Kidney glomerular epithelial cell (primary cell): ENCODE results near the gene KRTAP10-12.

Experiments used
- DNase-seq: peaks from one replicate; lab custom pipeline; 2025; lab: John Stamatoyannopoulos, UW

KRTAP10-12 gene

DNA sequence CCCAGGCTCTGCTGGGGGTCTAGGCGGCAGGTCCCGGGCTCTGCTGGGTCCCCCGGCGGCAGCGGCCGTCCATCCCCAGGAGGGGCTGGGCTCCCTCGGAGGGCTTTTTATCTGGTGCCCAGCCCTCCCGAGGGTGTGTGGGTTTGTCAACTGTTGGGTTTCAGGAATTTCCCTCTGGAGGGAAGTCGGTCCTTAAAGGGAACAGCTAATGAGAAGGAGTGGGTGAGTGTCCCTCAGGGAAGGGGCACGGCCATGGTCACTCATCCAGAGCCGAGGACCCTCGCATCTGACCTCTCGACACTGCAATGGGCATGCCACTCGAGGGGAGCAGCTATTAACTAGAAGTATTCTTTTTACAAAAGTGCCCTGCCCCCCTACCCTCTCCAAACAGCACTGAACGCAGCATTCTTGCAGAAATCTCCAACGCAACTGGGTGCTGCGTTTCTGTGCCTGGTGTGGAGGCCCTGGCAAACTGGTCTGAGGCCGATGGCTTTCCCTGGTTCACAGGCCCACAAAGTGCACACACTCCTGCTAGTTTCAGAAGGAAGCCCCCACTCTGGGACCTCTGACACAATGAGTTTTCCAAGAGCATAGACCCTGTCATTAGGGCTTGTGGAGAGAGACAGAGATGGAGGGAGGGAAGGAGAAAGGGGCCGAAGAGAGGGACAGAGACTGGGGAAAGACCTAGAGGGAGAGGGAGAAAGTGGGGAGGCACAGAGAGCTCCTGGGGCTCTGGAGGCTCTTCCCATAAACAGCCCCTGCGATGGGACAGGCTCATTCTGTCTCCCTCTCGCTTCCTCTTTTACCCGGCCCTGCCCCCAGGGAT, 15.4 kb downstream of the KRTAP10-12 start:
- no peak for DNase-seq

DNA sequence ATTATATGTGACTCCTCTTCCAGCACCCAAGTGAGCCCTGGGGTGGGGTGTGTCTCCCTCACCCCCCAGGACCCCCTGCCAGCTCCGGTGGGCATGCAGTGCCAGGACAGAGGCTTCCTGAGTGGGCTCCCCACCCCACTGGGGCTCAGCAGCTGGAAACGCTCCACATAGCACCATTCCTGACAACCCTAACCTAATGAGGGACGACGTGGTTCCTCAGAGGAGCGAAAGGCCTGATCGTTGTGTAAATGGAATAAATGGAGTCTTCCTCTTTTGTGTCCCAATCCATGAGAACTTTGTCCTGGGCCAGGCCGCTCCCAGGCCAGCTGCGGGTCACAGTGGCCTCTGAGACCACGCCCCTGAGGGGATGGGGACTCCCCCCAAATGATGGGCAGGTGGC, 16.2 kb downstream of the KRTAP10-12 start:
- DNase-seq, result no peak

DNA sequence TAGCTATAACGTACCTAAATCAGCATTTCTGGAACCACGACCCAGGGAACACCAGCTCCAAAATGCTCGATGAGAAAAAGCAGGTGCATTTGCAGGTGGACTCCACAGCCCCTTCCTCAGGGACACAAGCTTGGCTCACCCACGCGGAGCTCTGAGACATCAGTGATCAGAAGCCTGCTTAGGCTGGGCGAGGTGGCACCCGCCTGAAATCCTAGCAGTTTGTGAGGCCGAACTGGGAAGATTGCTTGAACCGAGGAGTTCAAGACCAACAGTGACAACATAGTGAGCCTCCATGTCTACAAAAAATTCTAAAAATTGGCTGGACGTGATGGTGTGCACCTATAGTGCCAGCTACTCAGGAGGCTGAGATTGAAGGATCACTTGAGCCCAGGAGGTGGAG, 16.9 kb downstream of the KRTAP10-12 start:
- DNase-seq, result no peak

DNA sequence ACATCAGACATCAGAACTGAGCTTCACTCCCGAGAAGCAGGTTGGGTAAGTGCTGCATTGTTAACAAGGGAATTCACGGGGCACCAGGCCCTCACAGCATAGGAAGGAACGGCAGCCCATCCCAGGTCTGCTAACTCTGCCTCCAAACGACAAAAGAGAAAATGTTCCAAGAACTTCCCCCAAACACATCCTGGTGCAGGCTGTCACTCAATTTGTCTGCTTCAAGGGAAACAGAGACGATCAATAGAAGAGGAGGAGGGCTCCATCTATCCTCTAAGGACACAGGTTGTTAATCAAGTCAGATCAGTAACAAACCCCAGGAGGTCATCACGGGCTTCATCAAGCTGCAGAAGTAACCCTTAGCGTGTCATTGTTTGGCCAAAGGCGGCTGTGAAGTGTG, 17.9 kb downstream of the KRTAP10-12 start:
- no peak for DNase-seq

DNA sequence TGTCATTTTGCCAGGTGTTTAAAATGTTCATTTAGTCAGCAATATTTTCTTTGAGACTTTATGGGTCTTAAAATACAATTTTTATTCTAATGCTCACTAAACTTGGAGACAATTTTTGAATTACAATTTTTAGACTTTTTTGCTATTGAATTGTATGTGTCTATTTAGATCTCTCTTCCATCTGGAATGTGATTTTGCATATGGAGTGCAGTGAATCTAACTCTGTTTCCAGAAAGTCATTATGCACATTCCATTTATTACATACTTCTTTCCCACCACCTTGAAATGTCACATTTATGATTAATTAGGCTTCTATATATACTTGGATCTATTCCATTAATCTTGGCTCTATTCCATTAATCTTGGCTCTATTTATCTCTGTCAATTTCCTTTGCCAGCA, 20.0 kb downstream of the KRTAP10-12 start:
- no peak for DNase-seq

DNA sequence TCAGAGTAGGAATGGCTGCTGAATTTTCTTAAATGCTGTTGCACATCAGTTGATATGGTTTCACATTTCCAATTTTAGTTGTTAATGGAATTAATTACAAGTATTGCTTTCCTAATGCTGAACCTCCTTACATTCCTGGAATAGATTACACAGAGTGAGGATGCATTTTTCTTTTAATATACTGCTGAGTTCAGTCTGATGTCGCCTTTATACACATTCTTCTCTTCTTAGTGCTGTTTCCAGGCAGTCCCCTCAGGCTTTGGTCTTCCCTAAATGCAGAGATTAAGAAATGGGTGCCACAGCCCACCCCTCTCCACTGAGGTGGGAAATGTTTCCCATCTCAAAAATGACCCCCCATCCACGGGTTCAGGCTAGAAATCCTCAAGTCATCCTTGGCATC, 21.1 kb downstream of the KRTAP10-12 start:
- no peak for DNase-seq

DNA sequence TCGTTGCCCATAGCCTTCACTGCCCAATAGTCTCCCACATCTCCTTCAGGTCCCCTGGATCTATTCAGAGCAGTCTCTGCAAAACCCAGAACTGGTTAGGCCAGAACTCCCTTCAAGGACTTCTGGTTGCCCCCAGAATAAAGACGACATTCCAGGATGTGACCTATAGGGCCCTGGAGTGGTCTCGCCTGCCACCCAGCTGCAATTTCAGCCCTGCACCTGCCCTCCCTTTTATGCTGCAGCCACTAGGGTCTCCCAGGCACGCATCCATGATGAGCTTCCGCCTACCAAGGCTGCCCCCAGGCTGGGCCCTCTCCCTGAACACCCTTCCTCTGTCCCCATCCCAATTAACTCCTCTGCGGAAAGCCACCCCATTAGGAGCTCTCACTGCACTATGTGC, 21.6 kb downstream of the KRTAP10-12 start:
- DNase-seq, result no peak

DNA sequence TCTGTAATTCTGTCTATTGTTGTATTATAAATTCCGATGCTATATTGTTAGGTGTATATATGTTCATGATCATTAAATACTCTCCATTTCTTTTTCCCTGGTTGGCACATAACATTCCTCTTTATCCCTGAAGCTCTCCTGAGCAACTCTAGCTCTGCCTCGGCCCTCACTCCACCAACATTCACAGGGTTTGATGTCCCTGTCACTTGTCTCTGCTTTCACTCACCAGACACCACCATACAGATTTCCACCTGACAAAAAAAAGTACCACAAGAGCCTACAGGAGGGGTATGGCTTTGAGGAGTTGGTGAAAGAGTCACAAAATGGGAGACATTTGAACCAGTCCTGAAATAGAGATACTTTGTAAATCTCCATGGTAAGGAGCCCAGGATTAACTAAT, 23.2 kb downstream of the KRTAP10-12 start:
- DNase-seq, result no peak

DNA sequence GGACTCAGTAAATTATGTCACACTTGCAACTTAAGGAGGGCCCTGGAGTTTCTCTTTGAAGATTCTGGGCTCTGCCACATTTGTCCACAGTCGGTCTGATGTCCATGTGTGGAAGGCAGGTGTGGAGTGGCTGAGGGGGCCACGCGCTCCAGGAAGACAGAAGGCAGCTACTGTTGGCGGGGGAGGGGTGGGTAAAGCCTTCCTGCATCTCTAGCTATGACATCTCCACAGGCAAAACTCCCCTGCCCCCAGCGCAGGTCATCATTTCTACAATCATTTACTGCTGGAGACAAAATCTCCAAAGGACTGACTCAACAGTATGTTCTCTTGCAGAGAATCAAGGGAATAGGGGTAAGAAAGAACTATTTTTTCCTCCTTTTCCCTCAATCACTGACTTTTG, 25.8 kb downstream of the KRTAP10-12 start:
- DNase-seq, result no peak

DNA sequence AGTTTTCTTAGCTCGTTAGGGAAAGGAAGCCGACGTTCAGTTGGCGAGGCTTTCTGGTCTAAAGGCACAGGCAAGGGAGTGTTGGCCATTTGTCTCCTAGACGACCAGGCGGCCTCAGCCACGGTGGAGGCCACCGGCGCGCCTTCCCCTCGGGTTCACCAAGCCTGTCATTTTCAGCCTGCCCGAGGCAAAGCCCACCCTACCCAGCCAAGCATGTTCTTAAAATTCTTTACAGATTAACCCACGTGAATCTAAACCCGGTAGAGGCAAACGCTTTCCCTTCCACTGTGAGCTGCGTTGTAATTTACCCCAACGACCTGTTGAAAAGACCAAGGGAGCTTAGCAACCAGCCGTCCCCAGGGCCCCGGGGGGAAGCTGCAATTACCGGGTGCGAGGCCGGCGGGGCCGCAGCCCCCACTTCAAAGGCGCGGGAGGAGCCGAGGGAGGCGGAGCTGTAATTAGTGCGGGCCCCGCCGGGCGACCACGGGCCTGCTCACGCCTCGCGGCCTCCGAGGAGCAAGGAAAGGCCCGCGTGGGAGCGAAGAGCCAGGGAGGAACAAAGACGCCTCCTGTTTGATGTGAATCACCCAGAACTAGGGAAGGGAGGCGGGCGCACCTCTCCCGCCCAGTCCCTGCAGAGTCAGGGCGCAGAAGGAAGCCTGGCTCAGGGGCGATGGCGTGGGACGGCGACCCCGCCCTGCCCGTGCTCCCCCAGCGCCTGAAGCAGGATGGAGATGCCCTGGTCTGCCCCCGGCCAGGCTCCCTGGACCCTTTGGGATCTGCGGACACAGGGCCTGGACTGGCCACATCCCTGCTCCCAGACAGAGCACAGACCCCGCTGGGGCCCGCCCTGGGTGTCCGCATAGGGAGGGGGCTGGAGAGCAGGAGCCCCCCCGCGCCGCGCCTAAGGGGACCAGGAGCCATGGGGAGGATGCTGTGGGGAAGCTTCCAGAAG, 26.5 kb downstream of the KRTAP10-12 start:
- DNase-seq, result no peak

DNA sequence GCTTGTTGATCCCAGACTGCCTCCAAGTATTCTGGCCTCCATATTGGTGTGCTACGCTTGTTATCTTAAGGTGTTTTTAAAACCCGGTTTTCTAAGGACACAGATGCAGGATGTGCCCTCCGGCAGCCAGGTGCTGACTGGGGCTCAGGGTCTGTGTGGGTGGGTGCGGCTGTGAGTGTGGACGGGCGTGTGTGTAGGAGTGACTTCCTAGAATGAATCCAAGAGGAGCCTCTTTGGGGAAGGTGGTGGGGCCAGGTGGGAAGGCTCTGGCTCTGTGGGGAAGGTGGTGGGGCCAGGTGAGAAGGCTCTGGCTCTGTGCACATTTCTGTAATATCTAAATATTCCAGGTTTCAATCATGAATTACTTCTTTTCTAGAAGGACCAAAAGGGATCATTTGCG, 27.2 kb downstream of the KRTAP10-12 start:
- DNase-seq, result no peak

DNA sequence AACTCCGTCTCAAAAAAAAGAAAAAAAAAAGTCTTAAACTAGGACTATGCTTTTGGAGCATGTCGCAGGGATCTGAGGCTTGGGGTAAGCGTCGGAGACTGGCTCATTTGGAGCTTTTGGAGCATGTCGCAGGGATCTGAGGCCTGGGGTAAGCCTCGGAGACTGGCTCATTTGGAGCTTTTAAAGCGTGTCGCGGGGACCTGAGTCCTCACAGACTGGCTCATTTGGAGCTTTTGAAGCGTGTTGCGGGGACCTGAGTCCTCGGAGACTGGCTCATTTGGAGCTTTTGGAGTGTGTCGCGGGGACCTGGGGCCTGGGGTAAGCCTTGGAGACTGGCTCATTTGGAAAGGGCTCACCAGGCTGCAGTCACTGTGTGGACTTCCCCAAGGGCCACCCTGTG, 28.0 kb downstream of the KRTAP10-12 start:
- DNase-seq, result no peak

DNA sequence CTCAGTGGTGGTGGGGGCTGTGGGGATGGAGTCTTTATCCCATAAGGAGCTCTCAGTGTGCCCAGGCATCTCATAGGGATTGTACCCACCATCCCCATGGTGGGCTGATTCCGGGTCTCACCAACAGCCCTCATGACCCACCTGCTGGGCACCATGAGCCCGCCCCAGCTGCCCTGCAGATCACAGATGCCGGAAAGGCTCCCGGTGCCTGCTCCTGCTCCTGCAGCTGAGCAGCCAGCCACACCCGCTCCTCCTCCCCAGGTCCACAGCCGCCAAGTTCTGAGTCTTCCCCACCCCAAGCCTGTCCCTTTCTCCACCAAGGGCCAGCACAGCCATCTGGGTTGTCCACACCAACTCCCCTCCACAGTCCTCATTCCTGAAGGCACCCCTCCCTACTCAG, 29.9 kb downstream of the KRTAP10-12 start:
- DNase-seq, result no peak

DNA sequence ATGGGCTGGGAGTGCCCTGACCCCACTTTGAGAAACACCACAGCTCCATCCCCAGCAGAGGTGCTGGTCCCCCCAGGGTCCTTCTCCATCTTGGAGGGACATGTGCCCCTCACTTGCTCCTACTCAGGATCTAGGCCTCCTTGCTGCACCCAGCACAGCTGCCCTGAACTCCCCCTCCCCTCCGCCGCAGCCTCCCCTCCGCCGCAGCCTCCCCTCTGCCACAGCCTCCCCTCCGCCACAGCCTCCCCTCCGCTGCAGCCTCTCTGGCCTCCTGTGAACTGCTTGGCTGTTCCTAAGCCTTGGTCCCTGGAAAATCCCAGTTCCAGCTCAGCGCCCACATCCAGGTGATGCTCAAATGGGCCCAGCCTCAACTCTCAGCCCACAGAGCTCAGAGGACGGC, 30.3 kb downstream of the KRTAP10-12 start:
- no peak for DNase-seq

DNA sequence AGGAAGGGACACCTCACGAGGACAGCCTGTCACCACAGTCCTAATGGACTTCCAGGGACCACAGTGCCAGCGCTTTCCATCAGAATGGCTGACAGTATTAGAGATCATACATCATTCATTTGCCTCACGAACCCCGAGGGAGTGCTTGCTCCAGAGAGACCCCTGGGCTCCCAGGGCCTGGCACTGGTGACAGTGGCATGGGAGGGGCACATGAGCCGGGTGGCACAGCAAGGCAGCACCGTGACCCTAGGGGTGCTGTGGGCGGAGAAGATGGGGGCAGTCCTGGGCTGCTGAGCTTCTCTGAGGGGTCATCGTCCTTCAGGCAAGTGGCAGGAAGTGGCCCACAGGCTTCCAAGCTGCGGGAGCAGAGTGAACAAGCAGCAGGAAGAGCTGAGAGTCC, 30.8 kb downstream of the KRTAP10-12 start:
- DNase-seq, result no peak

DNA sequence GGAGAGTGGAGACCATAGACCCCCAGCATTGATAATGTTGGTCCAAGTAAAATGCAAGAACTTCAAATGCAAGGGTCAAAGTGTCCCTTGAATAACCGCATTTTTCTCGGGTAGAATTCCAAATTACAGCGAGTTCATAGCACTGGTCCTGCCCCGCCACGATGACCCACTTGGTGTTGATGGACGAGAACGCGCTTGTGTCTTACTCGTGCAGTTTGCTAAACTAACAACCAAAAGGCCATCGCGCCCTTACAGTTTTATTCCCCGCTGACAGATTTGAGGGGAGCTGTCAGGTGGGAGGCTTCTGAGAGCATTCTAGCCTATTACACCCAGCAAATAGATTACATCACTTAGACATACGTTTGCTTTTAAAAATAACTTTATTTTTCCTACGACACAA, 31.7 kb downstream of the KRTAP10-12 start:
- DNase-seq, result no peak

DNA sequence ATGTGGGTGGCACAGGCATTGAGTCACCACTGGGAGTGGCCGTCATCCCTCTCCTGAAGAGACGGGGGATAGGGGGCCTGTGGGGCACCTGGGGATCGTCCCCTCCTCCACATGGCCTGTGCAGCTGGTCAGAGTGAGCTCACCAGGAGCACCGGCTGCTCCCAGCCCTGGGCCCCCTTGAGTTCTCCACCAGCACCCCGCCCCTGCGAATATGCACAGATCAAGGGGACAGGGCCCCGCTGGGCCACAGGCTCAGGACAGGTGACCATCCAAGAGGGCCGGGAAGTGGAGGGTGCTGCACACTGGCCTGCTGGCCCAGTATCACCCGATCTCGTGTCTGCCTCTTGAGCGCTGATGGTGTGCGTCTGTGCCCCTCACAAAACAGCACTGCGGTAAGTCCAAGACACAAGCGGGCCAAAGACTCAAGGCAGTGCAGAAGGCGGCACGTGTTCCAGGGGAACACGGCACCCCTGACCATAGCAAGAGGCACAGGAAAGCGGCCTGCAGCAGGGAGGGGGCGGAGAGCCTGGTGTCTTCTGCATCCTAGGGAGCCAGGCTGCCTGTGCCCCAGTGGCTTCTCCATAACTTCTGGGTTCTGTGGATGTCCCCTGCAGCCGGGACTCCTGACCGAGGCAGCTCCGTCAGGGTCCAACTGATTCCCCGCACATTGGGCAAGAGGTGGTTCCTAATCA, 32.5 kb downstream of the KRTAP10-12 start:
- DNase-seq, result no peak

DNA sequence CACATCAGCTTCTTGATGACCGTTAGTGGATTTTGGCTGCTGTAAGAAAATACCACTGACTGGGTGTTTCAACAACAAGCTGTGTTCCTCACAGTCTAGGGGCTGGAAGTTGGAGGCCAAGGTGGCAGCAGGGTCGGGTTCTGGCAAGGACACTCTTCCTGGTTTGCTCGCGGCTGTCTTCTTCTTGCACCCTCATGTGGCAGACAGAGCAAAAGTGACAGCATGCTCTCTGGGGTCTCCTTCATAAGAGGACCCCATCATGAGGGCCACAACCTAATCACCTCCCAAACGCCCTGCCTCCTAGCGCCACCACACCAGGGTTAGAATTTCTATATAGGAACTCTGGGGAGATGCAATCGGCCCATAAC, 33.0 kb downstream of the KRTAP10-12 start:
- DNase-seq, result no peak

DNA sequence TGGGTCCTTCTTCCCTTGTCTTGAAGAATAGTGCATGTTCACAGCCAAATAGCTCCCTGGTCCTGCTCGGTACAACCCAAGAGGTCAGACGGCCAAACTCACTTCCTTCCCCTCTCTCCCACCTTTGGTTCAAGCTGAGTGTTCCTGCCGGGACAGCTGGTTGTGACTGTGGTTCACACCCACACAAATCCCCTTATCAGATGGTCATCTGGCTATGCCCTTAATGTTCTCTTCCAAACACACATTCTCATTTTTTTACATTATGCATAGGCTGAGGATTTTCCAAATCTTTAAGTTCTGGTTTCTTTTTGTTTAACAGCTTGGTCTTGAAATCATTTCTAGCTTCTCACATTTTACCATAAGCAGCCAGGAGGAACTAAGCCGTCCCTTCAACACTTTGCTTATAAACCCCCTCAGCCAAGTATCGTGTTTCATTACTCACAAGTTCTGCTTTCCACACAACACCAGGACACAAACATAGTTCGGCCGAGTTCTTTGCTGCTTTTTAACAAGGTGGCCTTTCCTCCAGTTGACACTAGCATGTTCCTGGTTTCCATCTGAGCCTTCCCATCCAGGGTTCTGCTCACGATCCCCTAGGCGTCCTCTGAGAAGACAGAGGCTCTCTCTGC, 34.1 kb downstream of the KRTAP10-12 start:
- no peak for DNase-seq

DNA sequence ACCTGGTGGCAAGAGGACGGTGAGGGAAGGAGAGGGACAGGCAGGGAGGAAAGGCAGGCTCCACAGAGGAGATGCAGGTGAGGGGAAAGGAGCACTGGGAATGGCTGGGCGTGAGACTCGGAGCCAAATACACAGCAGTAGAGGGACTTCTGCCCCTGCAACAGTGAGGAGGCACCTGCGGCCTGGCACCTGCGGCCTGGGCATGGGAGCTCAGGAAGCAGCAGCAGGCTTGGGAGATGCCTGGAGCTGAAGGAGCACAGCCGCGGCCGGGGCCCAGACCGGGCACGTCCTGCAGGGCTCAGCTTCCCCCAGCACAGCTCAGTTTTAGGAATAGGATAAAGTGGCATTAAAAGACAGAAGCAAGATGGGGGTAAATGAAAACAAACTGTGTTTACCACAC, 35.3 kb downstream of the KRTAP10-12 start:
- no peak for DNase-seq

DNA sequence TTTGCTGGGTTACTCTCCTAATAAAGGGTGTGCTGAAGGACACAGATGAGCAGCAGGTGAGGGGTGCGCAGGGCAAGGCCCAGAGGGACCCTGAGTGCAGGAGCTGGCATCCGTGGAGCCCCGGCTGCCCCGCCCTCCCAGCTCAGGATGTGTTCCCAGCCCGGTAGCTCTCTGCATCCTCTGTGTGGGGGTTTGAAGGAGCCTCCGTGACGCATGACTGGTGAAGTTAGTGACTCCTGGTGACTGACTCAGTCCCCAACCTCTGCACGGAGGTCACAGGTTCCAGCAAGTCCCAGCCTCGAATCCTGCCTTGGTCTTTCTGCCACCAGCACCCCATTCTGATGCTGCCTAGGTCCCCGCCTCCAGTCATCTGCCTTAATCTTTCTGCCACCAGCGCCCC, 36.0 kb downstream of the KRTAP10-12 start:
- no peak for DNase-seq
